NCI-H1694 treated with DMSO at 0.1 percent for 48 hours (cell line): Measurements from ENCODE around the gene SKP1.
A peak's percentile ranks its signal among the peaks of the same experiment; 100 is the strongest.
"Not testable (repeated sequence)": the region's sequence is repeated elsewhere in the genome, so short reads cannot be mapped to it uniquely, and the experiment has no call there.

Experiments used
- DNase-seq: peaks from one replicate; lab custom pipeline; 2025; lab: John Stamatoyannopoulos, UW

The SKP1 gene

GRCh38 chr5:134176511-134177368 is at the start of gene SKP1:
TSS of gene SKP1 (minus strand) at chr5:134176950. CDS start at chr5:134174022, 2,928 bp downstream.
- peak; percentile 41 for DNase-seq

- peak; percentile 93 for DNase-seq
Measured at GRCh38 chr5:134225780-134226440, 49.2 kb upstream of the SKP1 start, which contains the start of gene PPP2CA. TSS of gene PPP2CA (minus strand) at chr5:134226073. CDS start at chr5:134225861, 212 bp downstream.

DNA sequence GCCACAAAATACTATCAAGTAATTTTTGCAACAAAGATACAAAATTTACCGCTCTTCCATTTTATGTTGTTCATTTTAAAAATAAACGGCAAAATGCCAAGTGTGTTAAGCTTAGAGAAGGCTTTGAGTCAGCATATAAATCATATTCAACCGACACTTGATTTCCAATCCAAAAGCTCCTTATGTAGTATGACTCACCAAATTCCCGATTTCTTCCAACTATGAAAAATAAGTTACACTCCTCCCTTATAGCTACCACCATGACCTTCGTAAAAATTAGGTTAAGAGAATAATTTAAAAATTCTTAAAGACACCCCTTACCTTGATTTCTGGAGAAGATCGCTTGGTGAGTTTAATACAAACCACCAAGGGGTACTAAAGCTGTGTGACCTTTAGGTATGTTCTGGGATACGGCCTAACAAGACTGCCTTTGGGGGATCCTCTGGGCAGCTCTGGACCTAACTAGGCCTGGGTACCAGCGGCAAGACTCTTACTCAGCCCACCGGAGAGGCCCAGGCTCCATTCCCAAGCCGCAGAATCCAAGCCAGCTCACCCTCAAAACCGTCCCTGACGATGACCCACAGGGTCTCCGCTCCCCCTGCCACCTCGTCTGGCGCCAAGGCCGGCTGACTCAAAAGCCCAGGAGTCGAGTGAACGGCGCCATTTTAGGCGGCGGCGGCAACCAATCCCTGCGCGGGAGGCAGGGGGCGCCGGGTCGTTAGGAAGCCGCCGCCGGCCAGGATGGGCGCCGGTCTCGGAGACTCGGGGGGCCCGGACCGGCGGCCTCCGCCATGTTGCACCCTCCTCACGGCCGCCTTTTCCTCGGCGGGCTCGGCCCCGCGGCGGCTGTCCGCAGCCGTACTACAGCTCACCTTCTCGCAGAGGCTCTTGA is 48.4 kb upstream of the SKP1 start:
- DNase-seq = peak; percentile 34

DNA sequence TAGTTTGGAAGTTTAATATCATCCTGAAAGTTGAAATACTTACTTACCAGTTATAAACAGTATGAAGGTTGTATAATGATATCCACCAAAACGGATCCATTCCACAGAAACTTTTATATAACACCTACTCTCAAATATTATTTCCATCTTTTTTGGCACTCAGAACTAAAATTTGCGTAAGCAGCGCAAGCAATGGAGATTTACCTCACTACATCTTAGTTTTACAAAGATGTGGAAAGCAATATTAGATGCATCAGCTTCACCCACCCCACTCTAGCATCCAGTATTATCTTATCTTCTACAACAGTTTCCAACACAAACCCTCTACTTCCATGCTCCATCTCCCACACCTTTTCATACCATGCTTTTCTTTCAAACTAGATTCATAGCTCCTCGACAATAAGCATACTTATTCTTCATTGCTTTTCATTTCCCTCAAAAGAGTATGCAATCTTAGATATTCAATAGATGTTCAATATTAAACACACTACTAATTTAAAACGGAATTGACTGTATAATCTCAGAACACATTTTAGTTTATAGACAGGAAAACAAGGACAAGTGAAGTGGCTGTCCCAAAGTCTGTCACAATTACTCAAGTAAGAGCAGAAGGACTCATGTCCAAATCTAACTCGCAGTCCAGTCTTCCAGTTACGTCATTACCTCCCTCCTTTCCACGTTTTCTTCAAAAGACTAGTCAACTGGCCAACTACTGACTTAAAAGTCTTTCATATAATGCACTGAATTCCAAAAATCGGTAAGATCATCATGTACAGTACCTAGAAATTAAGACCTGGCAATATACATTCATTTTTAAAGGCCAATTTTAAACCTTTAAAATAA is 46.9 kb upstream of the SKP1 start:
- no peak for DNase-seq

- DNase-seq = not testable (repeated sequence)
Measured at GRCh38 chr5:134221690-134222089, 44.9 kb upstream of the SKP1 start.

DNA sequence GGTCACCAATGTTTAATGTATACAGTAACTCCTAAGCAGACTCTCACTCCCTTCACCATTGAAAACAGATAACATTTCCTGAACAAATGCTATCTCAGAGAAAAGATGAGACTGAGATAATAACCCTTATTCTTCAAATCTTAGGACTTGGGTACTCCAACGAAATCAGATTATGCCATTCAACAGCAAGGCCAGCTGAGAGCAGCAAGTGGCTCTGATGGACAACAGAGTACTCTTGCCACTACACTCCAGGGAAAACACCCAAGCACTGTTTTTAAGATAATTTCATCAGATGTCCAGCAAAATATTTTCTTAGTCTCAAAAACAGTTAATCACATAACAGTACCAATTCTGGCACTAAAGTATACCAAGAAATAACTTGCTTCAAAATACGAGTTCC is 39.0 kb upstream of the SKP1 start:
- DNase-seq = no peak

- DNase-seq = not testable (repeated sequence)
Measured at GRCh38 chr5:134211263-134212031, 34.7 kb upstream of the SKP1 start.

DNA sequence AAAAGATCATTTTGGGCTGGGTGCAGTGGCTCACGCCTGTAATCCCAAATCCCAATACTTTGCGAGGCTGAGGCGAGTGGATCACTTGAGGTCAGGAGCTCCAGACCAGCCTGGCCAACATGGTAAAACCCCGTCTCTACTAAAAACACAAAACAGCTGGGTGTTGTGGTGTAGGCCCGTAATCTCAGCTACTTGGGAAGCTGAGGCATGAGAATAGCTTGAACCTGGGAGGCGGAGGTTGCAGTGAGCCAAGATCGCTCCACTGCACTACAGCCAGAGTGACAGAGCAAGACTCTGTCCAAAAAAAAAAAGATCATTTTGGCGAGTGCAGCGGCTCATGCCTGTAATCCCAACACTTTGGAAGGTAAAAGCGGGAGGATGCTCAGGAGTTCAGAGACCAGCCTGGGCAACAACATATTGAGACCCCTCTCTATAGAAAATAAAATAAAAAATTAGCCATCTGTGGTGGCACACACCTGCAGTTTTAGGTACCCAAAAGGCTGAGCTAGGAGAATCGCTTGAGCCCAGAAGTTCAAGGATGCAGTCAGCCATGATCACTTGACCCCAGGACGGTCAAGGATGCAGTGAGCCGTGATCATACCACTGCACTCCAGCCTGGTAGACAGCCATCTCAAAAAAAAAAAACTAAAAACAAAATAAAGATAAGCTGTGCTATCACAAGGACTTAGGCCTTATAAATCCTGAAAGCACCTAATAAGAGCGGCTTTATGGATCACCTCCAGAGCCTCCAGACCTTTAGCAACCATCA is 32.9 kb upstream of the SKP1 start:
- no peak for DNase-seq

GRCh38 chr5:134207696-134208095 is 30.9 kb upstream of the SKP1 start:
- no peak for DNase-seq

DNA sequence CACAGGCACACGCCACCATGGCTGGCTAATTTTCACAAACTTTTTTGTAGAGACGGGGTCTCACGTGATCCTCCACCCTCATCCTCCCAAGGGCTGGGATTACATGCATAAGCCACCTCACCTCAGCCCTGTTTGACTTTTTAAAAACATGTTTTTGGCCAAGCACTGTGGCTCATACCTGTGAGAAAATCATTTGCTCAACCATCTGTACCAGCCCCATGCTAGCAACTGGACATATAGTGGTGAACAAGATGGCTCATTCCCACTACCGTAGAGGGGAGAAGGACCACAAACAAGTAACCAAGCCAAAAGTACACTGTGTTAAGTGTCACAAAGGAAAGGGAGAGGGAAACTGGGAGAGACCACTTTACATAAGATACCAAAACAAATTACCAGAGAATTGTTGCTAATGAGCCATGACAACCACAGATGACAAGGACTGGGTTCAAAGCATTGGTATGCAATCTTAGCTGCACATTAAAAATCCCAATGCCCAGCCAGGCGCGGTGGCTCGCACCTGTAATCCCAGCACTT is 29.9 kb upstream of the SKP1 start:
- DNase-seq = no peak

GRCh38 chr5:134204575-134204974 is 27.8 kb upstream of the SKP1 start:
- DNase-seq = no peak

DNA sequence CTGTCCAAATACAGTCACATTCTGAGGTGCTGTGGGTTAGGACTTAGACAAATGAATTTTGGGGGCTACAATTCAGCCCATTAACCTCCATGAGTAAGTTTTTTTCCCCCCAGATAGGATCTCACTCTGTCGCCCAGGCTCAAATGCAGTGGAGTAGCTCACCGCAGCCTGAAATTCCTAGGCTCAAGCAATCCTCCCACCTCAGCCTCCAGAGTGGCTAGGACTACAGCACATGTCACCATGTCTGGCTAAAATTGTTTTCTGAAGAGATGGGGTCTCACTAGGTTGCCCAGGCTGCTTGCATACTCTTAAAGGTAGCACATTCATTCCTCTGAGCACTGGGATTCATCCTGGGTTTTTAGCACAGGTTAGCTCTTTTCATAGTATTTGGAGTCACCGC is 26.9 kb upstream of the SKP1 start:
- DNase-seq = no peak

- DNase-seq = no peak
Measured at GRCh38 chr5:134195666-134196065, 18.9 kb upstream of the SKP1 start.

DNA sequence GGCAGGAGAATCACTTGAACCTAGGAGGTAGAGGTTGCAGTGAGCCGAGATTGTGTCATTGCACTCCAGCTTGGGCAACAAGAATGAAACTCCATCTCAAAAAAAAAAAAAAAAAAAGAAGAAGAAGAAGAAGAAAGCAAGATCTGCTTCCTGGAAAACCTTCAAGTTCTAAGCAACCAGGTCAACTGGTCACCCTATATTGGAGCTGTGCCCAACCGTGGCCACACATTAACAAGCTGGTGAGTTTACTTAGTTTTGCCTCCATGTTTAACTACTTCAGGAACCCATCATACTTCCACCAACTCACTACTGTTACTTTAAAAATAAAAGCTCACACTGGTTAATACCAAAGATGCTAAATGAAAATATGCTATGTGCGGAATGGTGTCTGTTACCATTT is 12.3 kb upstream of the SKP1 start:
- DNase-seq = no peak

DNA sequence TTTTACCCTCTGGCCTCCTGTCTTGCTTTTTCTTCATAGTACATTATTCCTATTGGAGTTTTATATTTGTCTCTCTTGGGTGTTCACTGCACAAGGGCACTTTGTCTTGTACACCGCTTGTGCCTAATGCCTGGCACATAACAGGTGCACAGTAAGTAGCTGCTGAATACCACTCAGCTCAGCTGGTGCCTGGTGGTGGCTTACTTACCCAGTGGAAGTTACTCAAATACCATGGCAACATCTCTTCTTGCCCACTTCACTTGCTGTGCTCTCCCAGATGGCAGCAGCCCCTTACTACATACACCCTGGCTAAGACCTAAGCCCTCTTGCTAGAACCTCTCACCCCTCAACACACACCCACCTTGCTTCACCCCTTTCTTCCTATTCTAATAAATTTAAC is 11.3 kb upstream of the SKP1 start:
- no peak for DNase-seq

- peak; percentile 27 for DNase-seq
Measured at GRCh38 chr5:134184155-134185135, 7.7 kb upstream of the SKP1 start.

- DNase-seq = no peak
Measured at GRCh38 chr5:134183481-134183880, 6.7 kb upstream of the SKP1 start.

GRCh38 chr5:134178096-134178419 is 1.3 kb upstream of the SKP1 start:
- DNase-seq = no peak
